GM10248 (cell line): ENCODE measurements around the gene UHRF2.
"Not testable (repeated sequence)": the region's sequence is repeated elsewhere in the genome, so short reads cannot be mapped to it uniquely, and the experiment has no call there.

ENCODE experiments used
- CTCF ChIA-PET: fragments of 300-600 bp; sonication (Branson Sonifier 250); formaldehyde crosslinking; extraction: SDS; loops from one replicate; lab custom pipeline; 2021; ENCODE audit warnings: antibody characterized with exemption; lab: Yijun Ruan, JAX
- POLR2A ChIA-PET: fragments of 350-650 bp; sonication (Branson Sonifier 250); formaldehyde crosslinking; extraction: SDS; loops from one replicate; lab custom pipeline; 2020; ENCODE audit warnings: antibody characterized with exemption; lab: Yijun Ruan, JAX
- DNase-seq: peaks from one replicate; pipeline ENCODE4 v3.0.0; 2012; ENCODE audit errors: extremely low spot score
- TF ChIP-seq, protein P1 (sequence below): IDR thresholded peaks from 2 replicates; pipeline ENCODE4 v1.5.1; 2012; ENCODE audit warnings: mild to moderate bottlenecking, low read depth; ENCODE audit errors: extremely low read depth, missing control alignments, control extremely low read depth

The UHRF2 gene

GRCh38 chr9:6412487-6413364, at the start of gene UHRF2:
Gene UHRF2, plus strand, starts transcription at chr9:6413199. Its CDS starts 292 bp downstream, at chr9:6413491.
- peak; percentile 97 for DNase-seq
- ChIA-PET CTCF (interaction anchor here (0.8 to 1.8 kb wide), 8 partner anchors 14 to 359 kb away, joined by 3 to 6 read pairs (median 3); no protein-coding TSS in a partner anchor), POLR2A (interaction anchor here (0.6 to 1.4 kb wide), 10 partner anchors 10 to 423 kb away, joined by 3 to 8 read pairs (median 4); a partner anchor contains a TSS)
- TF ChIP-seq, protein P1, sequence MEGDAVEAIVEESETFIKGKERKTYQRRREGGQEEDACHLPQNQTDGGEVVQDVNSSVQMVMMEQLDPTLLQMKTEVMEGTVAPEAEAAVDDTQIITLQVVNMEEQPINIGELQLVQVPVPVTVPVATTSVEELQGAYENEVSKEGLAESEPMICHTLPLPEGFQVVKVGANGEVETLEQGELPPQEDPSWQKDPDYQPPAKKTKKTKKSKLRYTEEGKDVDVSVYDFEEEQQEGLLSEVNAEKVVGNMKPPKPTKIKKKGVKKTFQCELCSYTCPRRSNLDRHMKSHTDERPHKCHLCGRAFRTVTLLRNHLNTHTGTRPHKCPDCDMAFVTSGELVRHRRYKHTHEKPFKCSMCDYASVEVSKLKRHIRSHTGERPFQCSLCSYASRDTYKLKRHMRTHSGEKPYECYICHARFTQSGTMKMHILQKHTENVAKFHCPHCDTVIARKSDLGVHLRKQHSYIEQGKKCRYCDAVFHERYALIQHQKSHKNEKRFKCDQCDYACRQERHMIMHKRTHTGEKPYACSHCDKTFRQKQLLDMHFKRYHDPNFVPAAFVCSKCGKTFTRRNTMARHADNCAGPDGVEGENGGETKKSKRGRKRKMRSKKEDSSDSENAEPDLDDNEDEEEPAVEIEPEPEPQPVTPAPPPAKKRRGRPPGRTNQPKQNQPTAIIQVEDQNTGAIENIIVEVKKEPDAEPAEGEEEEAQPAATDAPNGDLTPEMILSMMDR, result no peak

DNA sequence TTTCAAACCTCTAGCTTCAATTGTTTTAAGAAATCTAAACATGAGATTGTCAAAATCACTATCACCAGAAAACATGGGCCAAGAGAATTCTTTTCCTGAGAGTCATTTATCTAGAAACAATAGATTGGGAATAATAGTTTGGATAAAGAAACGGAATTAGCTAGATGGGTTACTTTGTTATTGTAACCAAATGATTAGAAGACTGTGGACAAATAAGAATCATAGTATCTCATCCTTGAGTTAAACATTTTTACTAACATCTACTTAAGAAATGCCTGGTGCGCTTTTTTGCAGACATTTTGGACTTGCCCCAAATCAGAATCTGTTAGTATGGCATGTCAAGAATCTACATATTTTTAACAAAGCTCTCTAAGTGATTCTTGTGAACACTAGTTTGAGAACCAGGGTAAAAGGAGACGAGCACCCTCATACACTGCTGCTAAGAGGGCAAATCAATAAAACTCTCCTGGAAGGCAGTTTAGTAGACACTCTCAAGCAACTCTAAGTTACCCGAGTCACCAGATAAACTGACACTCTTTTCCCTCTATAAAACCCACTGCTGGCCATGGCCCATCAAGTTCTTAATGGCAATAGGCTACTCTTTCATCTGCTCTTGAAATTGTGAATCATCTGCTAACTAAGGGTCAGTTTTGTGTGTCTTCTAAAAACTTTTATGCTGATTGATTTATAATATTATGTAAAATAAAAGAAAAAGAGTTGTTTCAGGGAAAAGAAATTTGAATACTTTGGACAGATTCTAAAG, 45.7 kb upstream of the UHRF2 start:
- no peak for DNase-seq
- ChIA-PET POLR2A (no interaction called here), CTCF (interaction anchor here (1.8 to 5.3 kb wide), 3 partner anchors 12 to 32 kb away, joined by 4 to 19 read pairs (median 4); no protein-coding TSS in a partner anchor)
- TF ChIP-seq, protein P1, result no peak

DNA sequence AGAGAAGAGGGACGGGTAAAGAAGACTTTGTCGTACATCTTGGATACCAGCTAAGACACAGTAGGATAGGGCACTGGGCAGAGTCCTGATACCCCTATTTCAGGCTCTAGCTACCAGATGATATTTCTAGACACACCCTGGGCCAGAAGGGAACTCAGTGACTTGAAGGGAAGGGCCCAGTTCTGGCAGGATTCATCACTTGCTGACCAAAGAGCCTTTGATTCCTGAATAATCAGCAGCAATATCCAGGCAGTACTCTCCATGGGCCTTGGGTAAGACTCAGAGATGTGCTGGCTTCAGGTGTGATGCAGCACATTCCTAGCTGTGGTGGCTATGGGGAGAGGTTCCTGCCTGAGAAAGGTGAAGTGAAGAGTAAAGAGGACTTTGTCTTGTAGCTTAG, 44.2 kb upstream of the UHRF2 start:
- POLR2A ChIA-PET, result no interaction called here
- TF ChIP-seq, protein P1, result no peak
- CTCF ChIA-PET, result interaction anchor here (0.8 to 1.9 kb wide), 4 partner anchors 9 to 103 kb away, joined by 3 to 5 read pairs (median 4); no protein-coding TSS in a partner anchor
- no peak for DNase-seq

DNA sequence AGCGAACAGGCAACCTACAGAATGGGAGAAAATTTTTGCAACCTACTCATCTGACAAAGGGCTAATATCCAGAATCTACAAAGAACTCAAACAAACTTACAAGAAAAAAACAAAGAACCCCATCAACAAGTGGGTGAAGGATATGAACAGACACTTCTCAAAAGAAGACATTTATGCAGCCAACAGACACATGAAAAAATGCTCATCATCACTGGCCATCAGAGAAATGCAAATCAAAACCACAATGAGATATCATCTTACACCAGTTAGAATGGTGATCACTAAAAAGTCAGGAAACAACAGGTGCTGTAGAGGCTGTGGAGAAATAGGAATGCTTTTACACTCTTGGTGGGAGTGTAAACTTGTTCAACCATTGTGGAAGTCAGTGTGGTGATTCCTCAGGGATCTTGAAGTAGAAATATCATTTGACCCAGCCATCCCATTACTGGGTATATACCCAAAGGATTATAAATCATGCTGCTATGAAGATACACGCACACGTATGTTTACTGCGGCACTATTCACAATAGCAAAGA, 31.5 kb upstream of the UHRF2 start:
- POLR2A ChIA-PET, CTCF ChIA-PET, DNase-seq: not testable (repeated sequence)

GRCh38 chr9:6382681-6383080, 30.3 kb upstream of the UHRF2 start:
- ChIA-PET POLR2A (no interaction called here), CTCF (interaction anchor here (1.1 kb wide), 1 partner anchor 20 kb away, joined by 3 read pairs; no protein-coding TSS in a partner anchor)
- TF ChIP-seq, protein P1, result no peak
- DNase-seq, result no peak

DNA sequence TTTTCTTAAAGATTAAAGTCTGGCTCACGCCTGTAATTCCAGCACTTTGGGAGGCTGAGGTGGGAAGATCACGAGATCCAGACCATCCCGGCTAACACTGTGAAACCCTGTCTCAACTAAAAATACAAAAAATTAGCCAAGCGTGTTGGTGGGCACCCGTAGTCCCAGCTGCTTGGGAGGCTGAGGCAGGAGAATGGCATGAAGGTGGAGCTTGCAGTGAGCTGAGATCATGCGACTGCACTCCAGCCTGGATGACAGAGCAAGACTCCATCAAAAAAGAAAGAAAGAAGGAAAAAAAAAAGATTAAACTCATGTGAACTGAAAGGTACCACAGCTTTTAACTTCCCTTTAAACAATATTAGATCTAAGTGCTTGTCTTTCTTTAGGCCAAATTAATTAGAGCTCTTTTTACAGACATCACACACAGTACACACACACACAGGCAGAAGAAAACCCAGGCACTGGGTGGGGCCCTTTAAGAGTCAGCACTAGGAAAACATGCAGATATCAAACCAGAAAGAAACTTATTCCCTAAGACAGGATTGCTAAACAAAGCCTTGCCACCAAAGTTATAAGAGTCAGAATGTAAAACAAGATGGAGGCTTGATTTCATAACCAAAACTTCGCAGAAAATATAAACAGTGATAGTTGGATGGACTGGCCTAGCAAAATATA, 29.3 kb upstream of the UHRF2 start:
- DNase-seq, result no peak
- ChIA-PET CTCF (interaction anchor here (1.1 kb wide), 1 partner anchor 21 kb away, joined by 3 read pairs; no protein-coding TSS in a partner anchor), POLR2A (no interaction called here)
- TF ChIP-seq, protein P1, result no peak
